ENCODE measurements around the gene TMEM151A.
"Not testable (repeated sequence)": the region's sequence is repeated elsewhere in the genome, so short reads cannot be mapped to it uniquely, and the experiment has no call there.

TMEM151A gene

DNA sequence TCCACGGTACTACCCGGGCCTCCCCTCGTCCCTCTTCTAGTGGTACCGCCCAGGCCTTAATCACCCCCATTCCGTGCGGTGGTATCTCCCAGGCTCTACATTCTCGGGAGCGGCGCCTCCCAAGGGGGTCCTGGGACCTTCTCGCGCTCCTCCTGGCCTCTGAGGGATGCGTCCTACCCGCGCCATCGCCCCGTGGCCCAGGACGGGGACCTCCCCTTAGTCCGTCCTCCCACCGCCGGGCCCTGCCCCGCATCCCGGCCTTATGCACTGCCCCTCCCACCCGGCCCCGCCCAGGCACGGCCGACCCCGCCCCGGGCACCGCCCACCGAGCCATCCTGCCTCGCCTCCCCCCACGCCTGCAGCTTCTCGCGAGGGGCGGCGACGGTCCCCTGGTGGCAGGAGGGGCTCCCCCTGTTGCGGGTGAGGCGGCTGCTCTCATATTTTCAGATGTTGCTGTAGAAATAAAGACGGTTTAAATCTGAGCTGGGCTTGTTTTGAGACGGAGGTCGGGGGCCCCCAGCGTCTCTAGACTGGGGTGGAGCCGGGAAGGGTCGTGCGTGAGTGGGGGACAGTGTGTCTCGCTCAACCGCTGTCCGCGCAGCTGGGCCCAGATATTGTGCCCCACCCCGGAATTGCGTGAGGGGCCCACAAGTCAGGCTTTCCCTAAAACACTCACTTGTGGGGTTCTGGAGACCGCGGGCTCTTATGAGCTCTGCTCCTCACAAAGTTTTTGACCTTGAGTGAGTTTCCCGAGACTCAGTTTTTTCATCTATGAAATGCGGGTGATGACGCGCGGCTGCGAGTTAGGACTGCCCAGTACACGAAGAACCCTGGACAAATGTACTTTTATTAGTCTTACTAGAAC, 24.1 kb upstream of the TMEM151A start:
- DNase-seq = peak; percentile 87 to 95 (median 91)

DNA sequence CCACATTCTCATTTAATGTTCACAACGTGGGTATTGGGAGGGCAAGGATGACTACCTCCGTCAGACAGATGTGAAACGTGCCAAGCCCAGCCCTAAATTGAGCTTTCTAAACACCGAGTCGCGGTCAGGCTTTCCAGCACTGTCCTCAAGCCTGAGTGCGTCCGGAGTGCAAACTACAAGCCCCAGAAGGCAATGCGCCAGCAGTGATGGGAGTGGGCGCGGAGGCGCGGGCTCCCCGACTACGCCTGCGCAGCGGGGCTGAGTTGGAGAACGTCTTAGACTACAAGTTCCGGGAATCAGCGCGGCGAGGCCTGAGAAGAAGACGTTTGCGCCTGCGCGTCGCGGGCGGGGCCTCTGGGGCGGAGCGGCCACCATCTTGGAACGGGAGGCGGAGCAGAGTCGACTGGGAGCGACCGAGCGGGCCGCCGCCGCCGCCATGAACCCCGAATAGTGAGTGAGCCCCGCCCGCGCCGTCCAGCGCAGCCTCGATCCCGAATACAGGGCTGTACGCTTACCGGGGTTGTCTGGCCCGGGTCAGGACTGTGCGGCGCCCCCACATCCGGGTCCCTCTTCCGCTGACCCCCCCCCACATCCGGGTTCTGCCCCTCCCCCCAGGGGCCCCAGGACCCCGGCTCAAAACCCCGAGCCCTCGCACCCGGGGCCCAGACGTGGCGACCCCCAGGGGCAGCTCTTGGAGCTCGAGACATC, 23.3 kb upstream of the TMEM151A start, which contains the start of gene RAB1B:
Gene RAB1B (plus strand): TSS at position 396 of the 708 bp plus-strand sequence. CDS start 41 bp downstream, at position 437.
- DNase-seq = peak; percentile 100

DNA sequence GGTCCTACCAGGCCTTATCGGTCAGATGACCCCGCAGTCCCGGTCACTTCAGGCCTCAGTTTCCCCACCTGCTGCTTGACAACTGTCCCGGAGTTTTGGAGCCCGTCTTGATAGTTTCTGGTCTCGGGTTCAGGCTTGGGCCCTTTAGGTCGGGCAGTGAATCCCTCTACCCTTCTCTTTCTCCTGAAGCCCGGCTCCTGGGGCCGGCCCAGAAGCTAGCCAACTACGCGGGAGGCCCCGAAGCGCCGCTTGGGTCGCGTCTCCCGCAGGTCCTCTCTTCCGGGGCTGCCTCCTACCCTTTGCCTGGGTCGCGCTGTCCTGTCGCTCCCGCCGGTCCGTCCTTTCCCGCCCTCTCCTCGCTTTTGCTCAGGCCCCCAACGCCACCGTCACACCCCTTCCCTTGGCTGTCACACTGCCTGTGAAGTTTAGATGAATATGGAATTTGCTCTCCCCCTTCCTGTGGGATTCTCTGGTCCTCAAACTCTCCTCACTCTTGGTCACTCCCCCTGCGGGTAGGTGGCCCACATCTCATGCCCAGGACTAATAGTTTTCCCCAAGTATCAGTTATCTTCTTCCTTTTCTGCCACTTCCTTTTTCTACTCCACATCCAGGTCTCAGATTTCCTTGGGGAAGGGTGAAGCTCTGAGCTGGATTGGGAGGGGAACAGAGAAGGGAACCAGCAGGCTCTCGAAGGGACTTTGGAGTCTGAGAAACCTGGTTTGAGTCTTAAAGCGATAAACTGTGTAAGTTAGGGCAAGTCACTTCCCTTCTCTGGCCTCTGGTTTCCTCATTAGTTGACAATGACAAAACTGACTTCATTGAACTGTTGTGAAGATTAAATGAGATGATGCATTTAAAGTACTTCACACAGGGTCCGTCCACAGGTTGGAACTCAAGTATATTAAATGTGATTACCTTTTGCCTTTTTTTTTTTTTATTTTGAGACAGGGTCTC, 22.5 kb upstream of the TMEM151A start:
- peak; percentile 42 to 61 (median 54) for DNase-seq

DNA sequence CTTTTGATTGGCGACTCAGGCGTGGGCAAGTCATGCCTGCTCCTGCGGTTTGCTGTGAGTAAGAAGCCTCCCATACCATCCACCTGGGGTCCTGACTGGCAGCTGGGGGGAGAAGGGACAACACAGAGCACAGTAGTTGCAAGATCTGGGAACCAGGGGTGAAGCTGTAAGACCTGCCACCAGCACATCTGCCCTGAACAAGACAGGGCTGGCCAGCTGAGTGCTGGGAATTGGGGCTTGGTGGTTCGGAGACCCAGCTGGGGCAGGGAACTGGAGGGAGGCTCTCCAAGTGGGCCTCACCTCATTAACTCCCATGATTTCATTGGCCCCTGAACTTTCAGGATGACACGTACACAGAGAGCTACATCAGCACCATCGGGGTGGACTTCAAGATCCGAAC, 19.9 kb upstream of the TMEM151A start:
- no peak for DNase-seq

DNA sequence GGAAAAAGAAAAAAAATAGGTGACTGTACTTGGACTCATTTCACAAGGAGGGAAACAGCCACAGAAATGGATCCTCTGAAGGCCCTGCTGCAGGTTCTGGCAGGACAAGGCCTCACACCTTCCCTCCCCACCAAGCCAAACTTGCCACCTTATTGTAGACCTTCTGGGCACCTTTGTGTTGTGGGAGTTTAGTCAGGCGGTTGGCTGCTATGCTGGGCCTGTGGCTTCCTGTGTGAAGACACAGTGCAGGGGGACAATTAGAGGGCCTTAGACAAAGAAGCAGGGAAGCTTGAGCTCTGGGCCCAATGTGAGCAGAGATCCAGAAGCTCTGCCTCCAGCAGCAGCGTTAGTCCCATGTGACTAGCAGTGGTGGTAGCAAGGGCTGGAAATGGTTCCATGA, 19.1 kb upstream of the TMEM151A start:
- DNase-seq = no peak

DNA sequence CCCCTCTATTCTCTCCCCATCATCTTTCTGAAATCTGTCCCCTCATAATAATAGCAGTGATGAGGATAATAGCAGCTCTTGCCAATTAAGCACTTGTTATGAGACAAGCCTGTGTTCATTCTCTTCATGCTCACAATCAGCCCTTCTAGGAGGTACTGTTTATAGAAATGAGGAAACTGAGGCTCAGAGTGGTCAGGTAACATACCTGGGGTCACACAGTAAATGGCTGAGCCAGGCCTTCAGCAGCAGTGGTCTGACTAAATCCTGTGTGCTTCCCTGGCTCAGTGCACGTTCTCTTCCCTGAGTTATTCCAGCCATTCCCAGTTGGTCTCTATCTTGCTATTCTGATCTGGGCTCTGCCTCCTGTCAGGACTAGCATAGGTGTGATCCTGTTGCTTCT, 17.5 kb upstream of the TMEM151A start:
- no peak for DNase-seq

DNA sequence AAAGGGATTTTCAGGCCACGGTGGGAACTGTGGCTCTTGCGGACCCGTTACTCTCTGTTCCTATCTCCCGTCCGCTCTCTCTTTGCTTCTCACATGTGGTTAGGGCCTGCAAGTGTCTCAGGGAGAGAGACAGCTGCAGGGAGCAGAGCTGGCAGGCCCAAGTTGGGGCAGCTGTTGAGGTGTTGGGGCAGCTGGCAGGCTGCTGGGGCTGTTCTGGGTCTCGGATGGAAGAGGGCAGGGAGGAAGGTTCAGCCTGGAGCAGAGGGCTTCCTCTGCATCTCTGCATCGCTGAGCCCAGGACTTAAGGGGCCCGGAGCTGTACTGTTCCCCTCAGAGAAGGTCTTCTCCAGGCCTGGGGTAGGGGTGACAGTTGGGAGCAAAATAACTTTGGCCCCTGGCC, 16.3 kb upstream of the TMEM151A start:
- no peak for DNase-seq

DNA sequence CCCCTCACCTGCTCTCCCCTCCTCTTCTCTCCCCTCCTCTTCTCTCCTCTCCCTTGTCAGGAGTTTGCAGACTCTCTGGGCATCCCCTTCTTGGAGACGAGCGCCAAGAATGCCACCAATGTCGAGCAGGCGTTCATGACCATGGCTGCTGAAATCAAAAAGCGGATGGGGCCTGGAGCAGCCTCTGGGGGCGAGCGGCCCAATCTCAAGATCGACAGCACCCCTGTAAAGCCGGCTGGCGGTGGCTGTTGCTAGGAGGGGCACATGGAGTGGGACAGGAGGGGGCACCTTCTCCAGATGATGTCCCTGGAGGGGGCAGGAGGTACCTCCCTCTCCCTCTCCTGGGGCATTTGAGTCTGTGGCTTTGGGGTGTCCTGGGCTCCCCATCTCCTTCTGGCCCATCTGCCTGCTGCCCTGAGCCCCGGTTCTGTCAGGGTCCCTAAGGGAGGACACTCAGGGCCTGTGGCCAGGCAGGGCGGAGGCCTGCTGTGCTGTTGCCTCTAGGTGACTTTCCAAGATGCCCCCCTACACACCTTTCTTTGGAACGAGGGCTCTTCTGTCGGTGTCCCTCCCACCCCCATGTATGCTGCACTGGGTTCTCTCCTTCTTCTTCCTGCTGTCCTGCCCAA, 15.6 kb upstream of the TMEM151A start:
- DNase-seq = no peak

DNA sequence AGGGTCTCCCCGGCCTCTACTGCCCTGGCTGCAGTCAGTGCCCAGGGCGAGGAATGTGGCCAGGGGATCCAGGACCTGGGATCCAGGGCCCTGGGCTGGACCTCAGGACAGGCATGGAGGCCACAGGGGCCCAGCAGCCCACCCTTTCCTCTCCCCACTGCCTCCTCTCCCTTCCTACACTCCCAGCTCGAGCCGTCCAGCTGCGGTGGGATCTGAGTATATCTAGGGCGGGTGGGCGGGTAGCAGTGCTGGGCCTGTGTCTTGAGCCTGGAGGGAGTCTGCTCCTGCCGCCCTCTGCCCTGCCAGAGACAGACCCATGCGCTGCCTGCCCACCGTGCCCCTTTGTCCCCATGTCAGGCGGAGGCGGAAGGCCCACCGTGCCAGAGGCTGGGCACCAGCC, 15.1 kb upstream of the TMEM151A start:
- DNase-seq = not testable (repeated sequence)

DNA sequence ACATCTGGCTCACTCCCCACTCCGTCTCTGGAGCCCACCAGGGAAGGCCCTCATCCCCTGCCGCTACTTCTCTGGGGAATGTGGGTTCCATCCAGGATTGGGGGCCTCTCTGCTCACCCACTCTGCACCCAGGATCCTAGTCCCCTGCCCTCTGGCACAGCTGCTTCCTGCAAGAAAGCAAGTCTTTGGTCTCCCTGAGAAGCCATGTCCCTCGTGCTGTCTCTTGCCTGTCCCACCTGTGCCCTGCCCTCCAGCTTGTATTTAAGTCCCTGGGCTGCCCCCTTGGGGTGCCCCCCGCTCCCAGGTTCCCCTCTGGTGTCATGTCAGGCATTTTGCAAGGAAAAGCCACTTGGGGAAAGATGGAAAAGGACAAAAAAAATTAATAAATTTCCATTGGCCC, 14.6 kb upstream of the TMEM151A start:
- not testable (repeated sequence) for DNase-seq

DNA sequence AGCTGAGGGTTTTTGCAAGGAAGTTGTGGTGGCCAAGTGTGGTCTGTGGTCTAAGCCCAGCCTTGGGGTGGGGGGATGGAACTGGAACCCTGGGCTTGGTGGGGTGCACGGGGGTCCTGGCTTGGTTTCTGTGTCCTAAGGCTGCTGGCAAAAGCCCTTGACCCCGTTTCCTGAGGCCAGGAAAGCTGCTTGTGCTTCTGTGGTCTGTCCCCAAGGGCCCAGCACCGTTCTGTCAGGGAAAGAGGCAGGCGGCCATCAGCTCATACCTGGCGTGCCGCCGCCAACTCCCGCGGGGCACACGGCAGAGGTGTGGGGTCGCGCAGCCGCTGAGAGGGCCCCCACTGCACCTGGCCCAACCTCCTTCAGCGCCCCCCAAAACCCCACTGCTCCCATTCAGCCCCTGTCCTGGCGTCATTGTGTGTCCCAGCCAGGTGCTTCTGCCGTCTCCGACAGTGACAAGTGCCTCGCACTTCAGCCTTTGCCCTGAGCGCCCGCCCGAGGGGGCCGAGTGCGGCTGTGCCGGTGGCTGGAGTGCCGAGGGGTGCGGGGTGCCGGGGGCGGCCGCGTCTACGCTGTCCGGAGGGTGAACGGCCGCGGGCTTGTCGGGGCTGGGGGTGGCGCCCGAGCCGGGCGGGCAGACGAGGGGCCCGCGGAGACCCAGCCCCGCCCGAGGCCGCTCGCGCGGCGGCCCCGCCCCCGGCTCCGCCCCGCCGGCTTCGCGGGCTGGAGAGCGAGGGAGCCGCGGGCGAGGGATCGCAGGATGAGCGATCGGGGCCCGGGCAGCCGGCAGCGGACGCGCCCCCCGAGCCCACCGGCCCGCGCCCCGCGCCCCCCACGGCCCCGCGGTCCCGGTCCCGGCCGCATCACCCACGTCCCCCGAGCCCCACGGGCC, 14.0 kb upstream of the TMEM151A start, which contains the start of gene CNIH2:
Gene CNIH2 (plus strand): TSS at position 705 of the 892 bp plus-strand sequence. CDS start 282 bp downstream, outside the sequence.
- DNase-seq = peak in 3 of 4 experiments; percentile 18 to 61 (median 51)

DNA sequence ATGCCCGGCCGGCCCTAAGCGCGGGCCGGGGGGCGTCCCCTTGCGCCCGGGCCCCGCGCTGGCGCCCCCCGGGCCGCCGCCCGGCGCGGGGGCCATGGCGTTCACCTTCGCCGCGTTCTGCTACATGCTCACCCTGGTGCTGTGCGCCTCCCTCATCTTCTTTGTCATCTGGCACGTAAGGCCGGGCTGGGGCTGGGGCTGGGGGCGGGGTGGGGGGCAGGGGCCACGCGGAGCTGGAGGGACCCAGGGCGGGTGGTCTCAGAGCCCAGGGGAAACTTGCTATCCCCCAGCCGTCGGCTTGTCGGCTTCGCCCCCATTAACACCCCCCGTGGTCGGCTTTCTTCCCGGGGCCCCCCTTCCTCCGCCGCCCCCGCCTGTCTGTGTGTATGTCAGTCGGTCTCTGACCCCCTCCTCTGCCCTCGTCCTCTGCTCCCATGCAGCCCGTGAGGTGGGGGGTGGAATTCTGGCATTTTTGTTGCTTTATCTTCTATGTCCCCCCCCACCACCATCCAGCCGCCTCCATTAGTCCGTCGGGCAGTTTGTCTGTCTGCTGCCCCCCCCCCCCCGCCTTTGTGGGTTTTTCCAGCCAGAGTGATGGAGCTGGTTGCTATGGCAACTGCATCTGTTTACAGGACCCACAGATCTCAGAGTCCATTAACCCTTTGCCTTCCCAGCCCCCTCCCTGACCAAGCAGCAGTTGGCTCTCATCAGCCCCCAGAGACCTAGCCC, 13.2 kb upstream of the TMEM151A start:
- DNase-seq = no peak

DNA sequence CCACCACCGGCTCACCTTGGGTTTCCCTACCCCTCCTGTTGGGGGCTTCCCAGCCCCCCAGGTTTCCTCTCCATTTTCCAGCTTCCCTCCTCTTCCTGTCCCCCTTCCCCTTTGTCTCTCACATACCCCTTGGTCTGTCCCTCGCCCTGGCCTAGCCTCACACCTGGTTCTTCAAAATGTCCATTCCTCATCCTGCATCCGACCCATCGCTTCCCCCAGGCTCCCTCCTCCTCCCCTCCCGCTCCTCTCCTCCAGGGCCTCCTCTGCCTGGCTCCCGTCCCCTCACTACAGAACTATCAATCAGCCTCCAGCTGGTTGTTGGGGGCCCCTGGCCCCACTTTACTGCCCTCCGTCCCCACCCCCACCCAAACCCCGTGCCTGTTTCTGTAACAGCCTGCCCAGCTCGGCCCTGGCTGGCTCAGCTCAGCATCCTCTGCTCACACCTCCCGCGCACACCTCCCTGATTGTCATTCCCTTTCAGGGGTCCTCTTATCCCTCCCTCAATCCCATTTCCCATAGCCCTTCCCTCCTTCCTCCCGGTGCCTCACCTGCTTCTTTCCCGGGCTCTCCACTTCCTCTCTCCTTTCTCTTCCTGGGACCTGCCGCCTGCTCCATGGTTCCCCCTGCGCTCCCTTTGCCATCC, 12.5 kb upstream of the TMEM151A start:
- DNase-seq = no peak

DNA sequence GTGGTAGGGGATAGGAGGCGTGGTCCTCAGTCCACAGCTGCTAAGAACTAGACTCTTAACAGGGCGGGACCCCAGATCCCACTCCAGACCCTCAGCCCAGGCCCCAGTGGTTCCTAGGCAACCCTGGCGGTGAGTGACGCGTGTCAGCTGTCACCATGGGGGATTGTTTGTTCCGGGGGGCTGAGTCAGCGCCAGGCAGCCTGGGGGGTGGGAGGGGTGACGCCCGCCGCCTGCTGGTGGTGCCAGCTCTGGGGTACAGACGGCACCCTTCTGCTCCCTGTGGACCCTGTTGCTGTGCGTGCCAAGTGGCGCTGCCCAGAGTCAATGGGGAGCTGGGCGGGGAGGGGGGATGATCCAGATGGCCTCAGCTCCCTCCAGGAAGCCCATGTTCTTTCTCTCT, 11.3 kb upstream of the TMEM151A start:
- no peak for DNase-seq

DNA sequence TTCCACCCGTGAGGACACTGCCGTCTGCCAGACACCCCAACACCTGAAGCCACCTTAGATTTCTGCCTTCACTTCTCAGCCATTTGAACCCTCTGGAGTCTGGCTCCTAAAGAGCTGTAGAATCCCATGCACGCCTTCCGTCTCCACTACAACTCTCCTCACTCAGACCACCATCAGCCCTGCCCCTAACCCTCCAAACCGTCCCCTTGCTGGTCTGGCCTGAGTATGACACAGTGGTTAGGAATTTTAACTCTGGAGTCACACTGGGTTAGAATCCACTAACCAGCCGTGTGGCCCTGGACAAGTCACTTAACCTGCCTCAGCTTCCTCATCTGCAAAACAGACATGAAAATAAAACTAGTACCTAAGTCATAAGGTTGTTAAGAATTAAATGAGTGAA, 10.7 kb upstream of the TMEM151A start:
- no peak for DNase-seq

DNA sequence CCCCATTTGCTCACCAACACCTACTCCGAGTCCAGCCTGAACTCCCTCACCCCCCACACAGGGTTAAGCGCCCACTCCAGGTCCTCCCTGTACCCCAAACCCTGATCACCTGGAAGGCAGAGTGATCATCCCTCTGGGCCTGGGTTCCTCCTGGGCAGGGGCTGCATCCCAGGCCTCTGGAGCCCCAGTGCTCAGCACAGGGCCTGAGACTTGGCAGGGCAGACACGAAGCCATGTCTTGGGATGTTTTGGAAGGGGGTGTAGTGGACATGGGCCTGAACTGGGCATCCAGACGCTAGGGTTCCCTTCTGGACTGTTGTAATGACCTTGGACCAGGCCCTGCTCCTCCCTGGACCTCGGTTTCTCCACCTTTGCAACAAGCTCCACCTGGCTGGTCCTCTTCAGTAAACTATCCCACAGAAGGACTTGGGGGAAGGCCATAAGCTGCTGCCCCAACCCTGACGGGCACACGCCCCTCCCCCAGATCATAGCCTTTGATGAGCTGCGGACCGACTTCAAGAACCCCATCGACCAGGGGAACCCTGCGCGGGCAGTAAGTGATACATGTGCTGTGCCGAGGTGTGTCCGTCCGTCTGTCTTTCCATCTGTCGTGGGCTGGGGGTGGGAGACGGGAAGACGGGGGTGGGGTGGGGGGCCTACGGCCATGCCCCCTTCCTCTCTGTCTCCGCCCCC, 9.8 kb upstream of the TMEM151A start:
- DNase-seq = no peak

DNA sequence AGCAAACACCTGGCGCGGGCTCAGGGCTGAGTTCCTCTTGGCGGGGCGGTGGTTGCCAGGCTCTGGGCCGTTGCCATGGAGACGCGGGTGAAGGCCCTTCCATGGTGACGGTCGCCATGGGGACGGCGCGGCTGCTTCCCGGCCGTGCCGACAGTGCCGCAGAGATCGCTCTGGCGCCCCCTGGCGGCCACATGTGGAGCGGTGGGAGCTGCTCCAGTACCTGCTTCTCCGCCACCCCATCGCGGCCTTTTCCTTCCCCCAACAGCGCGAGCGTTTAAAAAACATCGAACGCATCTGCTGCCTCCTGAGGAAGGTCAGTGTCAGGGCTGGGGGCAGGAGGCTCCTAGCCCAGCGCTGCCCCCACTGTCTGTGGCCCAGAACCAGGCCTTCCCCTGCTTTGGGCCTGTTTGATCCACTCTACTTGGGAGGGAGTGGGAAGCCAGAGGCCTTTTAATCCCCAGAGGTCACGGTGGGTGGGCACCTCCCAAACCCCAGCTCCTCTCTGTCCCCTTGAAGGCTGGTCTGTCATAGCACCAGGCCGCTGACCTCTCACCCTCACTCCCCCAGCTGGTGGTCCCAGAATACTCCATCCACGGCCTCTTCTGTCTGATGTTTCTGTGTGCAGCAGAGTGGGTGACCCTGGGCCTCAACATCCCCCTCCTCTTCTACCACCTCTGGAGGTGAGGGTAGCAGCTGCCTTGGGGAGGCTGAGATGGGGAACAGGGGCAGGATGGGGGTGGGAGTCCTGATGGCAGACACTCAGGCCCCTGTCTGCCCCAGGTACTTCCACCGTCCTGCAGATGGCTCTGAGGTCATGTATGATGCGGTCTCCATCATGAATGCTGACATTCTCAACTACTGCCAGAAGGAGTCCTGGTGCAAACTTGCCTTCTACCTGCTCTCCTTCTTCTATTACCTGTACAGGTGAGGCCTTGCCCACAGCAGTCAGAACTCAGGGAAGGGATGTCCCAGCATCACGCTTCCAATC, 8.9 kb upstream of the TMEM151A start:
- DNase-seq = peak; percentile 97 to 99 (median 98)
